GM20000 (cell line): Measurements from ENCODE around the gene LPAR4.

Experiments used
- DNase-seq: peaks from one replicate; pipeline ENCODE4 v3.0.0; 2012; ENCODE audit warnings: low spot score
- CTCF ChIP-seq: IDR thresholded peaks from 2 replicates; pipeline ENCODE4 v1.5.1; 2012; ENCODE audit warnings: mild to moderate bottlenecking, control low read depth; ENCODE audit errors: extremely low read depth, missing control alignments

LPAR4 gene

DNA sequence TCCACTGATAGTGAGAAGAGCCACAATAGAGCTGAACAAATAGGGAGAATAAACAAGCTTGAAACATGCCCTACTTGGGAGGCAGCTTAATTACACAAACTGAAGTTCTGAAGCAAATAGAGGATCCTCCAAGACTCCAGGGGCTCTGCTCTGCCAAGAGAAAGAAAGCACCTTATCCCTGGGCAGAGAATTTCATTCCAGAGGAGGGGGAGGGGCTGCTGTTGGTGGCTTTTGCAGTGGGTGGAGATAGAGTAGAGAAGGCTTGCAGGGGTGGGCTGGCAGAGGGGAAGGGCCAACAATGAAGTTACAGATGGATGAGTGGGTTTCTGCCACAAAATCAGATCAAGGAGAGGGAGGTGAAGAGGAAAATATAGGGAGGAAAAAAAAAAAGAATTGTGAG, 1.0 kb upstream of the LPAR4 start:
- TF ChIP-seq CTCF = no peak
- no peak for DNase-seq

DNA sequence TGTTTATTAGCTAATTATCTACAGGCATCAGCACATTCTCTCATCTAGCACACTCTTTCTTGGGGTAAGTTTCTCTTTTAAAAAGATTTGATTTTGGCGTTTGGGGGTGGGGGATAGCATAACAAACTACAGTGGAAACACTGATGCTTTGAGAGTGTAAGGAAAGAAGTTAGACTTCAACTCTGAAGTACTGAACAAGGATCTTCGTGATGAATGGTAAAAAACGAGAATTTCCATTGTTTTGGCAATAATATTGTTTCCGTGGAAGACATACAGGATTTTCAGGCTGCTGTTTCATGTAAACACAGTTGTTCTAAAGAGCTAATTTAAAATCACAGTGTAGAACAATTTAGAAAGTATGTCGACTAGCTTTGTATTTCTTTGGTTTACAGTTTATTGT, 451 bp downstream of the LPAR4 start:
- DNase-seq = no peak
- no peak for TF ChIP-seq CTCF

- no peak for DNase-seq
- TF ChIP-seq CTCF = no peak
These were observed 1.3 kb downstream of the LPAR4 start for GRCh38 chrX:78748846-78749245.

DNA sequence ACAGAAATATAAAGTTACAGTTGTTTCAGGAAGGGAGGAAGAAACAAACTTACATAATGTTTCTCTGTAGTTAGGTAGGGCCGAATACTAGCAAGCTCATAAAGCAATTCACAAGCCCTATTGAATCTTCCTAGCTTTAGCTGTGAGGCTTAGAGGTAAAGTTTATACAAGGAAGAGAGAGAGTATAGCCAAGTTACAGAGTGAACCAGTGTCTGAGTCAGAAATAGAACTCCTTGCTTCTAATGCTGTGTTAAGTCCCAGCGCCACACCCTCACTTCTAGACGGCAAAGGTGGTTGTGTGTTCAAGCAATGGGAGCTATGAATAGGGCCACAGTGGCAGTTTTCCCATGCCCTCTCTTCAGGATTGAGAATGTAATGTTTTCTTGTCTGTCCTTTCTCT, 6.1 kb downstream of the LPAR4 start:
- no peak for TF ChIP-seq CTCF
- DNase-seq = no peak

GRCh38 chrX:78754917-78755316, 7.4 kb downstream of the LPAR4 start:
- TF ChIP-seq CTCF = no peak
- peak; percentile 31 for DNase-seq

DNA sequence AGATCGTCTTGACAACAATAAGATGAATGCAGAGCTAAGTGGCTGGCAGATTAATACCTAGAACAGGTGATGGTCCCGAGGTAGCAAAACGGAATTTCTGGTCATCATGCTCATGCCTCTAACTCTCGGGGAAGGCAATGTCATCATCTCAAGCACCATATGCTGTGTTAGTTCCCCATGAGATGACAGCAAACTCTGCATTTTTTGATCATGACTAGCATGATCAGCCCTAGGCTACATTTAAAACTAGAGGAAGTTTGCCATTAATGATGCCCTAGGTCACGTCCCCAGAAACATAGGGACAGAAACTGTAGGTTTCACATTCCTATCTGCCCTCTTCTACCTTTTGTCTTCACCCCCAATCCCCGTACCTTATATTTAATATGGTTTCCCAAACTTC, 11.6 kb downstream of the LPAR4 start:
- DNase-seq = no peak
- no peak for TF ChIP-seq CTCF

DNA sequence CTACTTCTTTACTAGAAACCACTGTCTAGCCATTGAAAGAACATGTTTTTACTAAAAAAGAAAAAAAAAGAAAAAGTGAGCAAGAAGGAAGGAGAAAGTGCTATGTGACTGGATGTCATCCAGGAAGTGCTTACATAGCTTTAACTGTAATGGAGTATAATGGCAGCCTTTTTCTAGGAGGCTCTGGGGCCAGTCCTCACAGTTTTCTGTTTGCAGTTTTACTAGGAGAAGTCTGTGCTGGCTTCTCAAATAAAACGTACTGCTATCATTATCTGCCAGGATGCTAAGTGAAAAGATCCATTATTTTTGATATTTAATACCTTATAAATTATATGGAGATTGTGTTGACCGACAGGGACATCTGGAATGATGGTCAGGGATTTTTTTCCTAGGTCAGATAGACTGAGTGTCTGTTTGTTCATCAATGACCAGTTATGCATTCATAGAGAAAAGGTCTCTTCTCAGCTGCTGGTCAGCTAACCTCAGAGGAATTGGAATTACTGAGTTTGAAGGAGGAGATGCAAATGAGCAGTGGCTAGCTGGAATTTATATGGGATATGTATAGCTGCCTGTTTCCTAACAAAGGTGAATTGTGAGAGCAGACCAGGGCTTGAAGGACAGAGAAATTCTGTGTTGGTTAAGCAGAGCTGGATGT, 21.7 kb downstream of the LPAR4 start:
- no peak for DNase-seq
- no peak for TF ChIP-seq CTCF

DNA sequence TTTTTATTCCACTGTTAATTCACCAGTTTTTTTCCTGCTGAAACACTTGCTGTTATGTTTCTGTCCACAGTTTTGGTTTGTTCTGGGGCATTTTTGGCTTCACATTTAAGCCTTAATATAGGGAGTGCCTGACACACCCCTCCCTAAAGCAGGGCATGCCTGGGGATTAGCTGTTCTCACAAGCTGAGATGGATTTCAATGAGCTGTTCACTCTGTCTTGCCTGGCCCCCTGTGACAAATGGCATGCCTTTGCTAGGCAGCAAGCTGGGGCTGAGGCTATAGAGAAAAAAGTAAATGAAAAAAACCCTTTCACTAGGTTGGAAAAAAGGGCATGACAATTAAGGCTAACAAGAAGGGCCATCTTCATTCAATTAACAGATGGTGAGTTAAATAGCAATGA, 22.4 kb downstream of the LPAR4 start:
- no peak for TF ChIP-seq CTCF
- DNase-seq = no peak
